HG02852 (cell line): ENCODE data around the gene NUP210.

ENCODE experiments used
- ATAC-seq: cut with Tn5 transposase; IDR thresholded peaks from one replicate; pipeline ENCODE4 v1.9.1; 2021; ENCODE audit warnings: mild to moderate bottlenecking, moderate library complexity; ENCODE audit not compliant: unreplicated experiment

Gene NUP210

GRCh38 chr3:13407926-13408325 lies 12.2 kb downstream of the NUP210 start:
- ATAC-seq: no peak

- ATAC-seq: no peak
Measured at GRCh38 chr3:13407475-13407874, 12.6 kb downstream of the NUP210 start.

- ATAC-seq: no peak
Measured at GRCh38 chr3:13406190-13406589, 13.9 kb downstream of the NUP210 start.

- no peak for ATAC-seq
Measured at GRCh38 chr3:13405614-13406013, 14.5 kb downstream of the NUP210 start.

- no peak for ATAC-seq
Measured at GRCh38 chr3:13404626-13405452, 15.3 kb downstream of the NUP210 start.

- ATAC-seq: no peak
Measured at GRCh38 chr3:13403847-13404246, 16.3 kb downstream of the NUP210 start.

- ATAC-seq: no peak
Measured at GRCh38 chr3:13403213-13403819, 16.8 kb downstream of the NUP210 start.

- no peak for ATAC-seq
Measured at GRCh38 chr3:13401149-13401548, 19.0 kb downstream of the NUP210 start.

- no peak for ATAC-seq
Measured at GRCh38 chr3:13400114-13400673, 19.9 kb downstream of the NUP210 start.

GRCh38 chr3:13399603-13400002 lies 20.5 kb downstream of the NUP210 start:
- ATAC-seq: no peak

- ATAC-seq: no peak
Measured at GRCh38 chr3:13397316-13397715, 22.8 kb downstream of the NUP210 start.

GRCh38 chr3:13394363-13394762 lies 25.8 kb downstream of the NUP210 start:
- no peak for ATAC-seq

GRCh38 chr3:13393427-13394360 lies 26.4 kb downstream of the NUP210 start:
- no peak for ATAC-seq

- no peak for ATAC-seq
Measured at GRCh38 chr3:13391308-13391707, 28.8 kb downstream of the NUP210 start.

GRCh38 chr3:13389378-13389777 lies 30.7 kb downstream of the NUP210 start:
- ATAC-seq: no peak

GRCh38 chr3:13388816-13389215 lies 31.3 kb downstream of the NUP210 start:
- ATAC-seq: no peak

GRCh38 chr3:13385373-13385965 lies 34.7 kb downstream of the NUP210 start:
- ATAC-seq: no peak

- ATAC-seq: no peak
Measured at GRCh38 chr3:13380971-13381370, 39.2 kb downstream of the NUP210 start.

- no peak for ATAC-seq
Measured at GRCh38 chr3:13379201-13379830, 40.8 kb downstream of the NUP210 start.

- ATAC-seq: peak; percentile 72
Measured at GRCh38 chr3:13378155-13378554, 42.0 kb downstream of the NUP210 start.
